Kidney epithelial cell (primary cell): ENCODE results near the gene GPR150. TPM values are rescaled to one million over a fixed set of nuclear protein-coding genes. Genes with fewer than 3 reads are reported as not detected.

ENCODE experiments used
- DNase-seq: peaks from one replicate; pipeline ENCODE4 v3.0.0-alpha.2; 2010; ENCODE audit warnings: low read depth
- H3K27me3 ChIP-seq: 2 replicates; pipeline ENCODE4 v1.6.0; 2011; ENCODE audit warnings: low read length; ENCODE audit not compliant: control insufficient read depth, insufficient read depth
- H3K36me3 ChIP-seq: 2 replicates; pipeline ENCODE4 v1.5.1; 2011; ENCODE audit warnings: low read length; ENCODE audit not compliant: control insufficient read depth, insufficient read depth
- H3K4me3 ChIP-seq: 2 replicates; pipeline ENCODE4 v1.5.1; 2011; ENCODE audit warnings: low read depth, mild to moderate bottlenecking, control low read depth, low read length
- total RNA-seq: library from RNA; depleted of rRNA; stranded (reverse); fragments of >200 nt; gene quantifications from 2 replicates; pipeline ENCODE4 v1.2.3, GENCODE V29; 2015
- TF ChIP-seq, protein P1 (sequence below): IDR thresholded peaks from 2 replicates; pipeline ENCODE4 v1.5.1; 2011; ENCODE audit warnings: mild to moderate bottlenecking, moderate library complexity, low read length, control low read depth, inconsistent platforms; ENCODE audit not compliant: insufficient read depth, poor library complexity, severe bottlenecking

The GPR150 gene
- total RNA-seq, 1 donor from 2014 or later: 0.25 TPM

DNA sequence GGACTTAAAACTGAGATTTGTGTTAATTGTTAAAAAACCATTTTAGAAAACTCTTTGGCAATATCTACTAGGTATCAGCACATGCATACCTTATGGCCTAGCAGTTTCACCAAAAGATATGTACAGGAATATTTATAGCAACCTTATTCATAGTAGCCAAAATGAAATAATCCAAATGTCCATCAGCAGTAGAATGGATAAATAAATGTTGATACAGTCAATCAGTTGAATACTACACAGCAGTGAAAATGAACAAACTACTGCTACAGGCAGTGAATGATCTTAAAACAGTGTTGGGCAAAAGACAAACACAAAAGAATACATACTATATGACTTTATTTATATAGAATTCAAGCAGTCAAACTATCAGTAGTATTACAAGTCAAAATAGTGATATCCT lies 43.1 kb downstream of the GPR150 start:
- Histone ChIP-seq H3K4me3 (no peak overlapping the region), H3K36me3 (no peaks in the 10 kb centered on the region), H3K27me3 (no peaks in the 10 kb centered on the region)
- DNase-seq: no peak
- TF ChIP-seq, protein P1, sequence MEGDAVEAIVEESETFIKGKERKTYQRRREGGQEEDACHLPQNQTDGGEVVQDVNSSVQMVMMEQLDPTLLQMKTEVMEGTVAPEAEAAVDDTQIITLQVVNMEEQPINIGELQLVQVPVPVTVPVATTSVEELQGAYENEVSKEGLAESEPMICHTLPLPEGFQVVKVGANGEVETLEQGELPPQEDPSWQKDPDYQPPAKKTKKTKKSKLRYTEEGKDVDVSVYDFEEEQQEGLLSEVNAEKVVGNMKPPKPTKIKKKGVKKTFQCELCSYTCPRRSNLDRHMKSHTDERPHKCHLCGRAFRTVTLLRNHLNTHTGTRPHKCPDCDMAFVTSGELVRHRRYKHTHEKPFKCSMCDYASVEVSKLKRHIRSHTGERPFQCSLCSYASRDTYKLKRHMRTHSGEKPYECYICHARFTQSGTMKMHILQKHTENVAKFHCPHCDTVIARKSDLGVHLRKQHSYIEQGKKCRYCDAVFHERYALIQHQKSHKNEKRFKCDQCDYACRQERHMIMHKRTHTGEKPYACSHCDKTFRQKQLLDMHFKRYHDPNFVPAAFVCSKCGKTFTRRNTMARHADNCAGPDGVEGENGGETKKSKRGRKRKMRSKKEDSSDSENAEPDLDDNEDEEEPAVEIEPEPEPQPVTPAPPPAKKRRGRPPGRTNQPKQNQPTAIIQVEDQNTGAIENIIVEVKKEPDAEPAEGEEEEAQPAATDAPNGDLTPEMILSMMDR: no peak

DNA sequence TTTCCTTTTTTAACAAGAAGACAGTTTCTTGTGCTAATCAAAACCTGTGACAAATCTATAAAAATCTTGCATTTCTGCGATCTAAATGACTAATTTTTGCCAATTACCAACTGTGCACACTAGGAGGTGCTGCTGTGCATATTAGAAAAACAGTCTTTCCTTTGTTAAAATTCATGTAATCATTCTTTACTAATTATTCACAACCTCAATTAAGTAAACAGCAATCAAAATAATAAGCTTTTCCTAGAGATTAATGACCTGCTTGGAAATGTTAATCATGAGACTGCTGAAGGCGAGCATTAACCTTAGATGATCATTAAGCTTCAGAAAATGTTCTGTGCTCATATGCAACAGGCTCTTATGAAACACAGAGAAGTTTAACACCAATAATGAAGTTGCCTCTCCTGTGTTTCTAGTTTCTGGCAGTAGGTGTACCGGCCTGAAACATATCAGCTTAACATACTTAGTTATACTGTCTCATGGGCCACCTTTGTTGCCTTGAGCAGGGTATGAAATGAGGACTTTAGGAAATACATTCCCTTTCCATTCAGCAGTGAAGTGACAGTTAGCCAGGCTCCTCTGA lies 44.4 kb downstream of the GPR150 start:
- no peaks in the 10 kb centered on the region for H3K36me3 ChIP-seq
- H3K27me3 ChIP-seq: no peaks in the 10 kb centered on the region
- TF ChIP-seq, protein P1: peak; percentile 71
- H3K4me3 ChIP-seq: no peak overlapping the region
- no peak for DNase-seq

DNA sequence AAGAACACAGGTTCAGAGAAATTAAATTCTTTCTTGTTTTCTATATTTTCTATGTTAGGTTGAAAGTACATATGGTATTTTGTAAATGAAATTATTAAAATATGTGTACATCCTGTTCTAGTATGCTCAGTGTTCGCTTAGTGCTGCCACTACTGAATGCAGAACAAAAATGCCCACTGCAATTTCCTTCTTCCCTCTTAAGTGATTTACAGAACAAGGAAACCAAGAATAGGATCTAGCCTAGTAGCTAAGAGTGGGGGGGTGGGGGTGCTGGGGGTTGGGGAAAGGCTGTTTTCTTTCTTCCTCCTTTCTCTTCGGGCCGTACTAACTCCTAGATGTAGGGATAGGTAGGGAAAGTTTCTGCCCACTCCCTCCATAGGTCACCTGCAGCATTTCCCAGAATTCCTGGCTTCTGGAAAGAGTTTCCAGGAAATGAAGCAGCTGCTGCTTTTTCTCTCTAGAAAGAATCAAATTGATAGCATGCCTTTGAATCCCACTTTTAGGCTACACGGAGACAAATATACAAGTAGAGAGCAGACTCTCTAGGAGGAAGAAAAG lies 47.3 kb downstream of the GPR150 start:
- H3K4me3 ChIP-seq: no peak overlapping the region
- no peaks in the 10 kb centered on the region for H3K27me3 ChIP-seq
- no peaks in the 10 kb centered on the region for H3K36me3 ChIP-seq
- TF ChIP-seq, protein P1: no peak
- DNase-seq: no peak

DNA sequence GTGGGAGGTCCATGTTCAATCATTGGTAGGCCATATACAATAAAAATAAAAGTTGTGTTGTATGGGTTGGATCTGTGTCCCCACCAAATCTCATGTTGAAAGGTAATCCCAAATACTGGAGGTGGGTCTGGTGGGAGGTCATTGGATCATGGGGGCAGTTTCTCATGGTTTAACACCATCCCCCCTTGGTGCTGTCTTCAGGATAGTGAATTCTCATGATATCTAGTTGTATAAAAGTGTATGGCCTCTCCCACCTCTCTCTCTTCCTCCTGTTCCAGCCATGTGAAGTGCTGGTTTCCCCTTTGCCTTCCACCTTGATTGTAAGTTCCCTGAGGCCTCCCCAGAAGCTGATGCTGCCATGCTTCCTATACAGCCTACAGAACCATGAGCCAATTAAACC lies 47.8 kb downstream of the GPR150 start:
- H3K27me3 ChIP-seq: no peaks in the 10 kb centered on the region
- no peak for DNase-seq
- no peaks in the 10 kb centered on the region for H3K36me3 ChIP-seq
- TF ChIP-seq, protein P1: no peak
- no peak overlapping the region for H3K4me3 ChIP-seq

DNA sequence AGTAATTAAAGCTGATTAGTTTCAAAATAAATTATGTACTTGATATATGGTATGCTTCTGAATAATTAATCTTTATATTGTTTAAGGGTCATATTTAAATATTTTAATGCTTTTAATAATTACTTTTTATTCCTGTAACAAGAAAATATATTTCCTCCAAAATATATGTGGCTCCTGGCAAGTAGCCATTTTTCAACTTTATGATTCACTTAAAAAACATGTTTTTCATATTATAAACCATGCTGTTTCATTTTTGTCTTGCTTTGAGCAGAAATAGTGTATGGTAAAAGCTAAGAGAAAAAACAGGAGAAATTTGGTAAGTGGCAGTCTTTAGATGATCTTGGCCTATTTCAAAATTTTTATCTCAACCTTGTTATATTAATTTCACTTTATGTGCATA lies 48.3 kb downstream of the GPR150 start:
- DNase-seq: no peak
- Histone ChIP-seq H3K4me3 (no peak overlapping the region), H3K36me3 (no peaks in the 10 kb centered on the region), H3K27me3 (no peaks in the 10 kb centered on the region)
- TF ChIP-seq, protein P1: no peak

DNA sequence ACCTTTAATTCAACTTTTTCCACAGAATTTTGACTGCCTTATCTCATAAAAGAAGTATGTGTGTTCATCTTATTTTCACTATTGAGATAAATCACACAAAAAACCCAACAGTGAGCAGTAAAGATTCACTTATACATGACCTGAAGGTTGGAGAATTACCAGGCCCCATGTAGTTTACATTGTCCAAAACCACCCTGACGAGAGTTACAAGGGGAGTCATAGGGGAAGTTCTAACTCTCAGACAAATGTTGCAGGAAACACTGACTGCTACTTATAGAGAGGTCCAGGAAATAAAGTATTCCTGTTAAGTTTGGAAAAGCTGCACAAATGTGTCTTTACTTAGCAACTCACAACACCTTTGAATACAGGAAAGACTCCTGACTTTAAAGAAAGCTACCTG lies 48.8 kb downstream of the GPR150 start:
- H3K27me3 ChIP-seq: no peaks in the 10 kb centered on the region
- no peak for DNase-seq
- TF ChIP-seq, protein P1: no peak
- H3K4me3 ChIP-seq: no peak overlapping the region
- H3K36me3 ChIP-seq: no peaks in the 10 kb centered on the region
